ENCODE measurements around the gene SIVA1. TPM values are rescaled to one million over a fixed set of nuclear protein-coding genes. Genes with fewer than 3 reads are reported as not detected.
A peak's percentile ranks its signal among the peaks of the same experiment; 100 is the strongest.

SIVA1 gene
- total RNA-seq (2021) (113 to 128 TPM (median 124 TPM) in 3 replicates), Bru-seq, nascent RNA (percentile 82 among the genes with signal in this experiment)
- long read RNA-seq, experiment 1, transcript SIVA1-203 (3 exons, 1,244 nt) = minor isoform, 13 of 170 reads
- long read RNA-seq, experiment 1, transcript SIVA1-201 (4 exons, 802 nt) = major isoform, 148 of 170 reads
- long read RNA-seq, experiment 1, partial matches to known transcripts = 3 of 170 reads
- long read RNA-seq, experiment 1, other reads (novel, unspliced or antisense) = 5 of 170 reads
- long read RNA-seq, experiment 2, full-length matches to known transcripts = 118 of 134 reads
- long read RNA-seq, experiment 2, partial matches to known transcripts = 6 of 134 reads
- long read RNA-seq, experiment 2, other reads (novel, unspliced or antisense) = 10 of 134 reads
- long read RNA-seq, experiment 3, transcript SIVA1-201 (4 exons, 802 nt) = major isoform, 42 of 47 reads
- long read RNA-seq, experiment 3, partial matches to known transcripts = 0 of 47 reads
- long read RNA-seq, experiment 3, other reads (novel, unspliced or antisense) = 5 of 47 reads

- POLR2A ChIA-PET = interaction anchor here (1.0 to 2.1 kb wide), 5 partner anchors 16 to 73 kb away, joined by 3 to 10 read pairs (median 4); partner anchors contain the start of gene ZBTB42
- peaks cover 14% of the 10 kb centered on the region for H3K27me3 Mint-ChIP-seq (ENCODE audit: low read depth)
- H3K27ac Mint-ChIP-seq = peak within 1 kb of the TSS; percentile 77
- ATAC-seq = peak; percentile 95
- H3K4me1 Mint-ChIP-seq = peaks cover 11% of the 10 kb centered on the region
- peaks cover 31% of the 10 kb centered on the region for H3K36me3 Mint-ChIP-seq
- CTCF ChIA-PET = interaction anchor here (0.6 to 3.4 kb wide), 23 partner anchors 10 to 217 kb away, joined by 3 to 62 read pairs (median 5); no protein-coding TSS in a partner anchor
- peak; percentile 100 for DNase-seq (ENCODE audit: low spot score)
- peaks cover 22% of the 10 kb centered on the region for H3K9me3 Mint-ChIP-seq
- peak within 1 kb of the TSS; percentile 95 for H3K4me3 Mint-ChIP-seq
- TF ChIP-seq CREM (CRISPR knock-in tag; IDR thresholded peaks at IDR 0.05) = peak; percentile 98
- TF ChIP-seq FOXK1 (CRISPR knock-in tag; IDR thresholded peaks at IDR 0.05) = peak; percentile 89
- TF ChIP-seq ZNF396 (CRISPR knock-in tag; IDR thresholded peaks at IDR 0.05; ENCODE audit: borderline replicate concordance) = no peak
- TF ChIP-seq, protein P1, sequence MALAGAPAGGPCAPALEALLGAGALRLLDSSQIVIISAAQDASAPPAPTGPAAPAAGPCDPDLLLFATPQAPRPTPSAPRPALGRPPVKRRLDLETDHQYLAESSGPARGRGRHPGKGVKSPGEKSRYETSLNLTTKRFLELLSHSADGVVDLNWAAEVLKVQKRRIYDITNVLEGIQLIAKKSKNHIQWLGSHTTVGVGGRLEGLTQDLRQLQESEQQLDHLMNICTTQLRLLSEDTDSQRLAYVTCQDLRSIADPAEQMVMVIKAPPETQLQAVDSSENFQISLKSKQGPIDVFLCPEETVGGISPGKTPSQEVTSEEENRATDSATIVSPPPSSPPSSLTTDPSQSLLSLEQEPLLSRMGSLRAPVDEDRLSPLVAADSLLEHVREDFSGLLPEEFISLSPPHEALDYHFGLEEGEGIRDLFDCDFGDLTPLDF (CRISPR knock-in tag; IDR thresholded peaks at IDR 0.05) = 0 out of 2 replicates have a peak, but pooled peaks have one; percentile 75
- TF ChIP-seq ZBTB43 (CRISPR knock-in tag; IDR thresholded peaks at IDR 0.05) = peak; percentile 57; the same call in 1 of the 2 replicates
- no peak for TF ChIP-seq ZNF671 (CRISPR knock-in tag; IDR thresholded peaks at IDR 0.05)
- TF ChIP-seq NFYB (CRISPR knock-in tag; conservative IDR thresholded peaks at IDR 0.05; ENCODE audit: low read depth) = peak; percentile 88
- TF ChIP-seq ATF1 (CRISPR knock-in tag; IDR thresholded peaks at IDR 0.05) = no peak
- peak; percentile 96 for TF ChIP-seq SP1 (CRISPR knock-in tag; conservative IDR thresholded peaks at IDR 0.05)
- peak; percentile 68 for TF ChIP-seq FOXP1 (CRISPR knock-in tag; IDR thresholded peaks at IDR 0.05; ENCODE audit: borderline replicate concordance)
- TF ChIP-seq, protein P2, sequence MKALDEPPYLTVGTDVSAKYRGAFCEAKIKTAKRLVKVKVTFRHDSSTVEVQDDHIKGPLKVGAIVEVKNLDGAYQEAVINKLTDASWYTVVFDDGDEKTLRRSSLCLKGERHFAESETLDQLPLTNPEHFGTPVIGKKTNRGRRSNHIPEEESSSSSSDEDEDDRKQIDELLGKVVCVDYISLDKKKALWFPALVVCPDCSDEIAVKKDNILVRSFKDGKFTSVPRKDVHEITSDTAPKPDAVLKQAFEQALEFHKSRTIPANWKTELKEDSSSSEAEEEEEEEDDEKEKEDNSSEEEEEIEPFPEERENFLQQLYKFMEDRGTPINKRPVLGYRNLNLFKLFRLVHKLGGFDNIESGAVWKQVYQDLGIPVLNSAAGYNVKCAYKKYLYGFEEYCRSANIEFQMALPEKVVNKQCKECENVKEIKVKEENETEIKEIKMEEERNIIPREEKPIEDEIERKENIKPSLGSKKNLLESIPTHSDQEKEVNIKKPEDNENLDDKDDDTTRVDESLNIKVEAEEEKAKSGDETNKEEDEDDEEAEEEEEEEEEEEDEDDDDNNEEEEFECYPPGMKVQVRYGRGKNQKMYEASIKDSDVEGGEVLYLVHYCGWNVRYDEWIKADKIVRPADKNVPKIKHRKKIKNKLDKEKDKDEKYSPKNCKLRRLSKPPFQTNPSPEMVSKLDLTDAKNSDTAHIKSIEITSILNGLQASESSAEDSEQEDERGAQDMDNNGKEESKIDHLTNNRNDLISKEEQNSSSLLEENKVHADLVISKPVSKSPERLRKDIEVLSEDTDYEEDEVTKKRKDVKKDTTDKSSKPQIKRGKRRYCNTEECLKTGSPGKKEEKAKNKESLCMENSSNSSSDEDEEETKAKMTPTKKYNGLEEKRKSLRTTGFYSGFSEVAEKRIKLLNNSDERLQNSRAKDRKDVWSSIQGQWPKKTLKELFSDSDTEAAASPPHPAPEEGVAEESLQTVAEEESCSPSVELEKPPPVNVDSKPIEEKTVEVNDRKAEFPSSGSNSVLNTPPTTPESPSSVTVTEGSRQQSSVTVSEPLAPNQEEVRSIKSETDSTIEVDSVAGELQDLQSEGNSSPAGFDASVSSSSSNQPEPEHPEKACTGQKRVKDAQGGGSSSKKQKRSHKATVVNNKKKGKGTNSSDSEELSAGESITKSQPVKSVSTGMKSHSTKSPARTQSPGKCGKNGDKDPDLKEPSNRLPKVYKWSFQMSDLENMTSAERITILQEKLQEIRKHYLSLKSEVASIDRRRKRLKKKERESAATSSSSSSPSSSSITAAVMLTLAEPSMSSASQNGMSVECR (CRISPR knock-in tag; IDR thresholded peaks at IDR 0.05; ENCODE audit: borderline replicate concordance) = peak; percentile 70
- TF ChIP-seq GABPB1 (CRISPR knock-in tag; IDR thresholded peaks at IDR 0.05) = peak; percentile 40
- peak; percentile 30; the same call in 1 of the 2 replicates for TF ChIP-seq USF2 (CRISPR knock-in tag; IDR thresholded peaks at IDR 0.05)
- no peak for TF ChIP-seq ZNF121 (CRISPR knock-in tag; IDR thresholded peaks at IDR 0.05)
- peak; percentile 88 for TF ChIP-seq MYBL2 (CRISPR knock-in tag; IDR thresholded peaks at IDR 0.05)
- peak; percentile 86; the same call in 1 of the 2 replicates for TF ChIP-seq NFE2L1 (CRISPR knock-in tag; IDR thresholded peaks at IDR 0.05)
- TF ChIP-seq FOXP4 (CRISPR knock-in tag; IDR thresholded peaks at IDR 0.05) = no peak
- TF ChIP-seq CREB1 (CRISPR knock-in tag; IDR thresholded peaks at IDR 0.05) = peak; percentile 70; the same call in 1 of the 2 replicates
- TF ChIP-seq CBFB (CRISPR knock-in tag; IDR thresholded peaks at IDR 0.05; ENCODE audit: low read depth) = peak; percentile 89; the same call in 1 of the 2 replicates
- TF ChIP-seq, protein P3, sequence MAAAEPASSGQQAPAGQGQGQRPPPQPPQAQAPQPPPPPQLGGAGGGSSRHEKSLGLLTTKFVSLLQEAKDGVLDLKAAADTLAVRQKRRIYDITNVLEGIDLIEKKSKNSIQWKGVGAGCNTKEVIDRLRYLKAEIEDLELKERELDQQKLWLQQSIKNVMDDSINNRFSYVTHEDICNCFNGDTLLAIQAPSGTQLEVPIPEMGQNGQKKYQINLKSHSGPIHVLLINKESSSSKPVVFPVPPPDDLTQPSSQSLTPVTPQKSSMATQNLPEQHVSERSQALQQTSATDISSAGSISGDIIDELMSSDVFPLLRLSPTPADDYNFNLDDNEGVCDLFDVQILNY (CRISPR knock-in tag; IDR thresholded peaks at IDR 0.05) = peak; percentile 96
- TF ChIP-seq ZNF281 (CRISPR knock-in tag; IDR thresholded peaks at IDR 0.05) = 0 out of 2 replicates have a peak, but pooled peaks have one; percentile 11
These were observed at the start of gene SIVA1 for GRCh38 chr14:104752735-104753527. Gene SIVA1, plus strand, starts transcription at chr14:104753147. Its CDS starts 55 bp downstream, at chr14:104753202.
